HCT116 (cell line): ENCODE results near the gene PPIG. TPM values are rescaled to one million over a fixed set of nuclear protein-coding genes. Genes with fewer than 3 reads are reported as not detected.
"Not testable (repeated sequence)": the region's sequence is repeated elsewhere in the genome, so short reads cannot be mapped to it uniquely, and the experiment has no call there.

Source experiments
- ATAC-seq: fragments of 200-7000 bp; cut with Tn5 transposase; 2 replicates; pipeline ENCODE4 v1.9.1; 2020; ENCODE audit warnings: mild to moderate bottlenecking, moderate library complexity
- BruUV-seq: library from RNA; stranded (reverse); fragments of 400-500 nt; replicated peaks from 2 replicates; lab custom pipeline; 2021; lab: Mats Ljungman, UMichigan
- CTCF ChIA-PET: fragments of 300-600 bp; sonication (Branson Sonifier 250); formaldehyde crosslinking; loops from one replicate; lab custom pipeline; 2021; ENCODE audit warnings: antibody characterized with exemption; lab: Charles Lee
- POLR2A ChIA-PET: fragments of 300-600, 350-600 bp; sonication (Branson Sonifier 250); formaldehyde crosslinking; loops from one replicate; lab custom pipeline; 2021; ENCODE audit warnings: antibody characterized with exemption; lab: Charles Lee
- RAD21 ChIA-PET, 2 experiments: fragments of 300-600 bp; sonication (Branson Sonifier 250); formaldehyde crosslinking; loops; one replicate each; lab custom pipeline; 2023; ENCODE audit warnings: low total read pairs in 2 of 2; ENCODE audit not compliant: uncharacterized antibody in 2 of 2, unreplicated experiment in 2 of 2, low non-redundant PET in 1 of 2; lab: Charles Lee
- DNase-seq: peaks from one replicate; pipeline ENCODE4 v3.0.0-alpha.2; 2010; ENCODE audit warnings: low read depth, low spot score
- H2AFZ ChIP-seq: fragments of 200-600 bp; shearing (Covaris generic), sonication (generic); 2 replicates; pipeline ENCODE4 v1.6.1; 2017; ENCODE audit warnings: low read depth, mixed run types, mixed read lengths, antibody characterized with exemption, low read length; ENCODE audit not compliant: poor library complexity, severe bottlenecking
- H3K27ac ChIP-seq: 2 replicates; pipeline ENCODE4 v1.5.1; 2012; ENCODE audit warnings: low read depth, low read length
- H3K27me3 ChIP-seq: fragments of 200-600 bp; sonication (generic); 2 replicates; pipeline ENCODE4 v1.6.1; 2016; ENCODE audit warnings: mixed run types, low read length, mixed read lengths; ENCODE audit not compliant: insufficient read depth
- H3K36me3 ChIP-seq, 2 experiments: fragments of 200-500 bp in 1 of 2; fragments of 200-600 bp in 1 of 2; sonication (Bioruptor generic) in 1 of 2; sonication (generic) in 1 of 2; 2 replicates each; pipeline versions ENCODE4 v1.5.1 to v1.6.1; 2014 to 2016; ENCODE audit warnings: low read length in 2 of 2, inconsistent platforms in 1 of 2, mixed read lengths in 1 of 2, mixed run types in 1 of 2; ENCODE audit not compliant: insufficient read depth in 2 of 2, control insufficient read depth in 1 of 2
- H3K4me1 ChIP-seq, 2 experiments: fragments of 200-600 bp in 1 of 2; sonication (generic) in 1 of 2; 2 replicates each; pipeline versions ENCODE4 v1.5.1 to v1.6.1; 2012 to 2017; ENCODE audit warnings: low read length in 2 of 2, inconsistent platforms in 1 of 2, mild to moderate bottlenecking in 1 of 2, mixed read lengths in 1 of 2, mixed run types in 1 of 2, moderate library complexity in 1 of 2; ENCODE audit not compliant: insufficient read depth in 2 of 2, control insufficient read depth in 1 of 2
- H3K4me2 ChIP-seq: fragments of 200-600 bp; sonication (generic); 2 replicates; pipeline ENCODE4 v1.6.1; 2017; ENCODE audit warnings: mixed run types, low read length, mixed read lengths
- H3K4me3 ChIP-seq, 2 experiments: fragments of 200-600 bp in 1 of 2; sonication (generic) in 1 of 2; replicated peaks in 1 of 2; 2 replicates each; pipeline ENCODE4 v1.5.1; 2011 to 2016; ENCODE audit warnings: low read length in 2 of 2, control low read depth in 1 of 2, low read depth in 1 of 2, mild to moderate bottlenecking in 1 of 2, mixed read lengths in 1 of 2, mixed run types in 1 of 2
- H3K79me2 ChIP-seq: fragments of 200-600 bp; sonication (generic); 2 replicates; pipeline ENCODE4 v1.6.1; 2017; ENCODE audit warnings: mild to moderate bottlenecking, mixed run types, low read length, moderate library complexity, mixed read lengths; ENCODE audit not compliant: insufficient read depth
- H3K9ac ChIP-seq: fragments of 200-600 bp; sonication (generic); 2 replicates; pipeline ENCODE4 v1.6.1; 2016; ENCODE audit warnings: low read length, mixed read lengths
- H3K9me2 ChIP-seq: fragments of 200-600 bp; sonication (generic), shearing (Covaris generic); 2 replicates; pipeline ENCODE4 v1.6.1; 2017; ENCODE audit warnings: mixed run types, mild to moderate bottlenecking, moderate library complexity; ENCODE audit not compliant: insufficient read depth
- H3K9me3 ChIP-seq, 2 experiments: fragments of 200-500 bp in 1 of 2; fragments of 200-600 bp in 1 of 2; sonication (Bioruptor generic) in 1 of 2; sonication (generic) in 1 of 2; 2 replicates each; pipeline ENCODE4 v1.6.1; 2014 to 2017; ENCODE audit warnings: low read length in 2 of 2, mixed read lengths in 2 of 2, inconsistent platforms in 1 of 2, low read depth in 1 of 2, mild to moderate bottlenecking in 1 of 2, mixed run types in 1 of 2, moderate library complexity in 1 of 2; ENCODE audit not compliant: control insufficient read depth in 1 of 2, insufficient read depth in 1 of 2
- H4K20me1 ChIP-seq: fragments of 200-600 bp; sonication (generic), shearing (Covaris generic); 2 replicates; pipeline ENCODE4 v1.6.1; 2017; ENCODE audit warnings: mixed run types, mild to moderate bottlenecking, moderate library complexity; ENCODE audit not compliant: insufficient read depth
- CEBPB ChIP-seq: IDR thresholded peaks from 2 replicates; pipeline ENCODE4 v1.6.1; 2012; ENCODE audit warnings: low read depth
- ELF1 ChIP-seq: IDR thresholded peaks from 2 replicates; pipeline ENCODE4 v1.6.1; 2012; ENCODE audit warnings: low read depth, borderline replicate concordance
- FOSL1 ChIP-seq: IDR thresholded peaks from 2 replicates; pipeline ENCODE4 v1.6.1; 2012; ENCODE audit warnings: low read depth
- JUND ChIP-seq: IDR thresholded peaks from 2 replicates; pipeline ENCODE4 v1.6.1; 2012
- POLR2A ChIP-seq: IDR thresholded peaks from 2 replicates; pipeline ENCODE4 v1.7.0; 2011; ENCODE audit warnings: borderline replicate concordance; ENCODE audit not compliant: insufficient read depth, insufficient read length; ENCODE audit errors: extremely low read depth
- RAD21 ChIP-seq: IDR thresholded peaks from 2 replicates; pipeline ENCODE4 v1.6.1; 2012; ENCODE audit warnings: low read depth, mild to moderate bottlenecking
- SIN3A ChIP-seq: IDR thresholded peaks from 2 replicates; pipeline ENCODE4 v1.6.1; 2012; ENCODE audit warnings: low read depth
- SP1 ChIP-seq: IDR thresholded peaks from 2 replicates; pipeline ENCODE4 v1.6.1; 2012; ENCODE audit warnings: low read depth
- YY1 ChIP-seq: IDR thresholded peaks from 2 replicates; pipeline ENCODE4 v1.6.1; 2011; ENCODE audit warnings: low read length, low read depth, moderate library complexity, mild to moderate bottlenecking; ENCODE audit not compliant: insufficient replicate concordance; ENCODE audit errors: extremely low read depth
- ZNF274 ChIP-seq: fragments of 200-500 bp; sonication (Bioruptor generic); IDR thresholded peaks from 2 replicates; pipeline ENCODE4 v1.6.1; 2014; ENCODE audit warnings: mild to moderate bottlenecking, low read depth, low read length, inconsistent platforms
- intact Hi-C: fragments of 100-400 bp; cut with micrococcal nuclease; formaldehyde crosslinking; loops from 2 replicates; pipeline ENCODE4 v1.10.0; 2022
- total RNA-seq: library from RNA; stranded (reverse); gene quantifications from one replicate; pipeline ENCODE4 v1.2.1, GENCODE V29; 2021; ENCODE audit not compliant: unreplicated experiment
- TF ChIP-seq, protein P1 (sequence below): IDR thresholded peaks from 2 replicates; pipeline ENCODE4 v1.6.1; 2012

Gene PPIG
- total RNA-seq, 1 experiment from 2014 or later: 55.3 TPM

DNA sequence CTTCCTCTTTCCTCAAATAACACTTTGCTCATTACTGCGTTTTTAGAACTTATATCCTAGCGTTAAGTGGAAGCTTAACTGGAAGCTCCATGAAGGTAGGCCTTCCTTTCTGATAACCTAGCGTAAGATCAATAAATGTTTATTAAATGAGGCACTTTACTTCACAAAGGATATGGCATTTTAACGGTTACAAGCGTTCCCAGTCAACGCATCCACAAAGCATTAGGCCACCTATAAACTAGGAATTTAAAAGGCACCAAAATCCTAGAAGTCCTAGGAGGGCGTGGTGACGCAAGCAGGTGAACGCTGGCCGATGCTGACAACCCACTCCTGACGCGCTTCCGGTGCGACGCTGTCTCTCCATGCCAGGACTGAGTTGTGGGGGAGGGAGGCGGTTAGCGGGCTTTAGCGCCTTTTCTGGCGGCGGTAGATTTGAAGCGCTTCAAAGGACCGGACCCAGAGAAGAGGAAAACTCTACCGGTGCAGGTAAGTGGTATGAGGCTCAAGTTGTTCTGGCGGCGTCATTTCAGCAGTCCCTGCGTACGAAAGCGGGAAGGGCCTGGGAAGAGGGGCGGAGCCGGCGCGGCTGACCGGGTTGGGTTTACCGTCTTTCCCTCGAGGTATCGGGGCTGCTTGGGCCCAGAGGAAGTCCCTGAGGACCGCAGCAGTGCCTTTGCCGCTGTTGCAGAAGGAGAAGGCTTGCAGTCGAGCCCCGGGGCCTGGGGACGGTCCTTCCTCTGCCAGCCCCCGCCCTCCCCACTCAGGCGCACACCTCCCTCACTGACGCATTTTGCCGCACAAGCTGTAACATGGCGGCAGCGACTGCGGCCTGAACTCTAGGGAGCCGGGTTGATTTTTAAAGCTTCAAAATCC lies at the start of gene PPIG (continued):
- no peak for TF ChIP-seq FOSL1
- TF ChIP-seq YY1: peak; percentile 93
- TF ChIP-seq CEBPB: peak; percentile 77
- peak; percentile 73 for TF ChIP-seq SP1
- no peak for TF ChIP-seq JUND
- TF ChIP-seq RAD21: no peak
- TF ChIP-seq, protein P1, sequence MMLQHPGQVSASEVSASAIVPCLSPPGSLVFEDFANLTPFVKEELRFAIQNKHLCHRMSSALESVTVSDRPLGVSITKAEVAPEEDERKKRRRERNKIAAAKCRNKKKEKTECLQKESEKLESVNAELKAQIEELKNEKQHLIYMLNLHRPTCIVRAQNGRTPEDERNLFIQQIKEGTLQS: no peak
- TF ChIP-seq POLR2A: peak; percentile 22
- TF ChIP-seq, all 23 proteins: peak for 12

DNA sequence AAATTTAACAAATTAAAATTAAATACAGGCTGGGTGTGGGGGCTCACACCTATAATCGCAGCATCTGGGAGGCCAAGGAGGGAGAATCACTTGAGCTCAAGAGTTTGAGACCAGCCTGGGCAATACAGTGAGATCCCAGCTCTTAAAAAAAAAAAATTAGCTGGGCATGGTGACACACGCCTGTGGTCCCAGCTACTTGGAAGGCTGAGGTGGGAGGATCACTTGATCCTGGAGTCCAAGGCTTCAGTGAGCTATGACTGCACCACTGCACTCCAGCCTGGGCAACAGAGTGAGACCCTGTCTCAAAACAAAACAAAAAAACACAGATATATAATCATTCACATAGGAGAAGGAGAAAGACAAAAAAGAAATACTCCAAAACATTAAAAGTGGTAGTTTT lies 44.7 kb upstream of the PPIG start:
- H3K27ac ChIP-seq, CTCF ChIA-PET, POLR2A ChIA-PET, intact Hi-C loops, H4K20me1 ChIP-seq, H3K27me3 ChIP-seq, H3K36me3 ChIP-seq, H3K9ac ChIP-seq, H2AFZ ChIP-seq, H3K9me3 ChIP-seq, H3K4me1 ChIP-seq, BruUV-seq, DNase-seq, RAD21 ChIA-PET, H3K79me2 ChIP-seq, H3K4me3 ChIP-seq, ATAC-seq, H3K9me2 ChIP-seq, H3K4me2 ChIP-seq: not testable (repeated sequence)

DNA sequence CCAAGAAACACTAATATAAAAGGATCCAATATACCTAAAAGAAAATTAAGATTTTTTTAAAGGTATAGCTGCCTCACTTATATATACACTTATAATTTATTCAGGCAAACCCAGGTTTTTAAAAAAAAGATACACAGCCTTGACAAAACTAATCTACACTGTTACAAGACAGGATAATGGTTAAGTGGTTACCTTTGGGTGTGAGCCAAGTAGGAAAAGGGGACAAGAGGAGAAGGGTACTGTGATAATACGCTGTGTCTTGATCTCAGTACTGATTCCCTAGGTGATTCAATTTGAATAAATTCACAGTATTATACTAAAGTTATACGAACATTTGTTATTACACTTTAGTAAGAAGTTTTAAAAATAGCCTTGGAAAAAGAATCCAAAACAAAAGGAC lies 44.0 kb upstream of the PPIG start:
- no peak overlapping the region for H2AFZ ChIP-seq
- no peak for ATAC-seq
- H3K27ac ChIP-seq: no peak overlapping the region
- H3K9me2 ChIP-seq: no peaks in the 10 kb centered on the region
- H3K9ac ChIP-seq: no peak overlapping the region
- POLR2A ChIA-PET: no interaction called here
- no peak for TF ChIP-seq YY1
- TF ChIP-seq RAD21: no peak
- TF ChIP-seq ELF1: no peak
- no peak for TF ChIP-seq SIN3A
- no peak for TF ChIP-seq ZNF274
- TF ChIP-seq, all 23 proteins: peak for 0
- no TSS peak for BruUV-seq
- no peak for DNase-seq
- Histone ChIP-seq H3K27me3 (no peaks in the 10 kb centered on the region), H3K4me1 (no peaks in the 10 kb centered on the region), H3K4me3 (no peak overlapping the region), H4K20me1 (no peaks in the 10 kb centered on the region), H3K79me2 (no peaks in the 10 kb centered on the region), H3K36me3 (peaks cover 2 to 4% of the 10 kb centered on the region in 2 experiments; a peak in 1 of 4 replicates), H3K4me2 (no peak overlapping the region), H3K9me3 (no peaks in the 10 kb centered on the region)
- RAD21 ChIA-PET: no interaction called here
- CTCF ChIA-PET: no interaction called here
- intact Hi-C loops: no loop called here
